PFSK-1 (cell line): Measurements from ENCODE around the gene PTPRK.

Experiments
- FOXP2 ChIP-seq: optimal IDR thresholded peaks from 2 replicates; pipeline ENCODE3; 2011; ENCODE audit warnings: borderline replicate concordance, control low read depth, inconsistent platforms; ENCODE audit not compliant: insufficient read depth; ENCODE audit errors: extremely low read length, extremely low read depth
- POLR2AphosphoS5 ChIP-seq: IDR thresholded peaks from 2 replicates; pipeline ENCODE4 v1.6.1; 2012; ENCODE audit warnings: low read depth, mild to moderate bottlenecking, control low read depth, low read length, moderate library complexity
- TAF1 ChIP-seq: IDR thresholded peaks from 2 replicates; pipeline ENCODE4 v1.6.1; 2012; ENCODE audit warnings: low read length, control low read depth, borderline replicate concordance; ENCODE audit not compliant: insufficient read depth
- TF ChIP-seq, protein P1 (sequence below), 2 experiments: IDR thresholded peaks; 2 replicates each; pipeline versions ENCODE4 v1.6.1 to v1.8.0; 2011 to 2012; ENCODE audit warnings: low read depth in 2 of 2, low read length in 2 of 2, control low read depth in 1 of 2, inconsistent platforms in 1 of 2, mild to moderate bottlenecking in 1 of 2, moderate library complexity in 1 of 2; ENCODE audit not compliant: insufficient read depth in 1 of 2

DNA sequence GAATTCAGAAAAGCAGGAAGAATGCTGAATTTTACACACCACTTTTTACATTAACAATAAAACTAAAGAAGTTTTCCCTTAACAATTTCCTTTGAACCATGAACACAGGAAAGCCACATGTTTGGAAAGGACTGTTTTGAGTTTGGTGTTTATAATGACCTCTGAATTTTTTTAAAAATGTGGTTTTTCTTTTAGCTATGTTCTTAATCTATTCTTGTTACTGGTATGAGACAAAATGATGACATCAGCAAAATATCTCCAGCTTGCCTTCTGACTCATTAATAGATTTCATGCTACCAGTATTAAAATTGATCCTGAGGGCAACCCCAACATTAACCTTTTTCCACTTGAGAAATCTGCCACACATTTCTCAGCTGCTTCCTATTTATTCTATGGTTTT, 402.0 kb downstream of the PTPRK start:
- TF ChIP-seq TAF1 = no peak
- no peak for TF ChIP-seq POLR2AphosphoS5
- no peak for TF ChIP-seq FOXP2
- TF ChIP-seq, protein P1, sequence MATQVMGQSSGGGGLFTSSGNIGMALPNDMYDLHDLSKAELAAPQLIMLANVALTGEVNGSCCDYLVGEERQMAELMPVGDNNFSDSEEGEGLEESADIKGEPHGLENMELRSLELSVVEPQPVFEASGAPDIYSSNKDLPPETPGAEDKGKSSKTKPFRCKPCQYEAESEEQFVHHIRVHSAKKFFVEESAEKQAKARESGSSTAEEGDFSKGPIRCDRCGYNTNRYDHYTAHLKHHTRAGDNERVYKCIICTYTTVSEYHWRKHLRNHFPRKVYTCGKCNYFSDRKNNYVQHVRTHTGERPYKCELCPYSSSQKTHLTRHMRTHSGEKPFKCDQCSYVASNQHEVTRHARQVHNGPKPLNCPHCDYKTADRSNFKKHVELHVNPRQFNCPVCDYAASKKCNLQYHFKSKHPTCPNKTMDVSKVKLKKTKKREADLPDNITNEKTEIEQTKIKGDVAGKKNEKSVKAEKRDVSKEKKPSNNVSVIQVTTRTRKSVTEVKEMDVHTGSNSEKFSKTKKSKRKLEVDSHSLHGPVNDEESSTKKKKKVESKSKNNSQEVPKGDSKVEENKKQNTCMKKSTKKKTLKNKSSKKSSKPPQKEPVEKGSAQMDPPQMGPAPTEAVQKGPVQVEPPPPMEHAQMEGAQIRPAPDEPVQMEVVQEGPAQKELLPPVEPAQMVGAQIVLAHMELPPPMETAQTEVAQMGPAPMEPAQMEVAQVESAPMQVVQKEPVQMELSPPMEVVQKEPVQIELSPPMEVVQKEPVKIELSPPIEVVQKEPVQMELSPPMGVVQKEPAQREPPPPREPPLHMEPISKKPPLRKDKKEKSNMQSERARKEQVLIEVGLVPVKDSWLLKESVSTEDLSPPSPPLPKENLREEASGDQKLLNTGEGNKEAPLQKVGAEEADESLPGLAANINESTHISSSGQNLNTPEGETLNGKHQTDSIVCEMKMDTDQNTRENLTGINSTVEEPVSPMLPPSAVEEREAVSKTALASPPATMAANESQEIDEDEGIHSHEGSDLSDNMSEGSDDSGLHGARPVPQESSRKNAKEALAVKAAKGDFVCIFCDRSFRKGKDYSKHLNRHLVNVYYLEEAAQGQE (IDR thresholded peaks at IDR 0.05; ENCODE audit: insufficient read depth in 1 of 2, low read depth in 2 of 2, low read length in 2 of 2) = no peak
